HPDE6-E6E7 (cell line): ENCODE measurements around the gene LIN37.
"Not testable (repeated sequence)": the region's sequence is repeated elsewhere in the genome, so short reads cannot be mapped to it uniquely, and the experiment has no call there.

Experiments
- DNase-seq: peaks from one replicate; pipeline ENCODE4 v3.0.0; 2011; ENCODE audit warnings: missing footprints; ENCODE audit errors: extremely low spot score

The LIN37 gene

GRCh38 chr19:35719402-35720162, 28.8 kb upstream of the LIN37 start:
- no peak for DNase-seq

DNA sequence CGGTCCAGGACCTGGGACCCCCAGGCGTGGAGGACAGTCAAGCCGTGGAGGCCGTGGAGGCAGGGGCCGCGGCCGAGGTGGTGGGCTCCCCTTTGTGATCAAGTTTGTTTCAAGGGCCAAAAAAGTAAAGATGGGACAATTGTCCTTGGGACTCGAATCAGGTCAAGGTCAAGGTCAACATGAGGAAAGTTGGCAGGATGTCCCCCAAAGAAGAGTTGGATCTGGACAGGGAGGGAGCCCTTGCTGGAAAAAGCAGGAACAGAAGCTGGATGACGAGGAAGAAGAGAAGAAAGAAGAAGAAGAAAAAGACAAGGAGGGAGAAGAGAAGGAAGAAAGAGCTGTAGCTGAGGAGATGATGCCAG, 28.2 kb upstream of the LIN37 start:
- DNase-seq: no peak

GRCh38 chr19:35720648-35721047, 27.7 kb upstream of the LIN37 start:
- no peak for DNase-seq

DNA sequence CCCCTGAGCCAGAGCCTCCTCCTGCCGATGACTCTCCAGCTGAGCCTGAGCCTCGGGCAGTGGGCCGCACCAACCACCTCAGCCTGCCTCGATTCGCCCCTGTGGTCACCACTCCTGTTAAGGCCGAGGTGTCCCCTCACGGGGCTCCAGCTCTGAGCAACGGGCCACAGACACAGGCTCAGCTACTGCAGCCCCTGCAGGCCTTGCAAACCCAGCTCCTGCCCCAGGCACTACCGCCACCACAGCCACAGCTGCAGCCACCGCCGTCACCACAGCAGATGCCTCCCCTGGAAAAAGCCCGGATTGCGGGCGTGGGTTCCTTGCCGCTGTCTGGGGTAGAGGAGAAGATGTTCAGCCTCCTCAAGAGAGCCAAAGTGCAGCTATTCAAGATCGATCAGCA, 27.0 kb upstream of the LIN37 start:
- DNase-seq: no peak

GRCh38 chr19:35722461-35722860, 25.9 kb upstream of the LIN37 start:
- DNase-seq: no peak

DNA sequence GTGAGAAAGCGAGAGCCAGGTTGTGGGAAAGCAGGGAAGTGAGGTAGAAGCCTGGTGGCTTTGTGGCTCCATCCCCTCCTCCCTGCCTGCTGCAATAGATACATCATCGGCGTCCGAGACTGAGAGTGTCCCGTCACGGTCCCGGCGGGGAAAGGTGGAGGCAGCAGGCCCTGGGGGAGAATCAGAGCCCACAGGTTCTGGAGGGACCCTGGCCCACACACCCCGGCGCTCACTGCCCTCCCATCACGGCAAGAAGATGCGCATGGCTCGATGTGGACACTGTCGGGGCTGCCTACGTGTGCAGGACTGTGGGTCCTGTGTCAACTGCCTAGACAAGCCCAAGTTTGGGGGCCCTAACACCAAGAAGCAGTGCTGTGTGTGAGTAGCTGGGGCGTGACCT, 25.5 kb upstream of the LIN37 start:
- DNase-seq: no peak

GRCh38 chr19:35723671-35724070, 24.7 kb upstream of the LIN37 start:
- DNase-seq: no peak

DNA sequence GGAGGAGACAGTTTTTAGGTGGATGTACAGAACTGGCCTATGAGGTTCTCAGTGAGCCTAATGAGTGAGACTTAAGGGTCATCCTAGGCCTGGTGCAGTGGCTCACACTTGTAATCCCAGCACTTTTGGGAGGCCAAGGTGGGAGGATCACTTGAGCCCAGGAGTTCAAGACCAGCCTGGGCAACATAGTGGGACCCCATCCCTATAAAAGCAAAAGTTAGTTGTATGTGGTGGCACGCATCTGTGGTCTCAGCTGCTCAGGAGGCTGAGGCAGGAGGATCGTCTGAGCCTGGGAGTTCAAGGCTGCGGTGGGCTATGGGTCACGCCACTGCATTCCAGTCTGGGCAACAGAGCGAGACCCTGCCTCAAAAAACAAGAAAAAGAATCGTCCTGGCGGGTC, 24.2 kb upstream of the LIN37 start:
- DNase-seq: not testable (repeated sequence)

DNA sequence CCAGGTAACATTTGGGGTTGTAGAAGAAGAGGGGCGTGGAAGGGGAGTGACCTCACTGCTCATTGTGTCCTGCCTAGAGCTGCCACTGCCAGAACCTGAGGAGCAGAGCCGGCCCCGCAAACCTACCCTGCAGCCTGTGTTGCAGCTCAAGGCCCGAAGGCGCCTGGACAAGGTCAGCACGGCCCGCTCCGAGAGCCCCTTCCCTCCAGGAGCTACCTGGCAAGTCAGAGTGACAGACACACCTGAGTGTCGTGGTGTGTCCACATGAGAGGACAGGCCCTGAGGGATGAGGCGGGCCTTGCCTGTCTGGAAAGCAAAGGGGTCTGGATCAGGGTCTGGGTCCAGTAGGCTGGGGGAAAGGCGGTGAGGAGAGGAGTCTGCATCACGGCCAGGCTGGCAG, 23.8 kb upstream of the LIN37 start:
- no peak for DNase-seq

DNA sequence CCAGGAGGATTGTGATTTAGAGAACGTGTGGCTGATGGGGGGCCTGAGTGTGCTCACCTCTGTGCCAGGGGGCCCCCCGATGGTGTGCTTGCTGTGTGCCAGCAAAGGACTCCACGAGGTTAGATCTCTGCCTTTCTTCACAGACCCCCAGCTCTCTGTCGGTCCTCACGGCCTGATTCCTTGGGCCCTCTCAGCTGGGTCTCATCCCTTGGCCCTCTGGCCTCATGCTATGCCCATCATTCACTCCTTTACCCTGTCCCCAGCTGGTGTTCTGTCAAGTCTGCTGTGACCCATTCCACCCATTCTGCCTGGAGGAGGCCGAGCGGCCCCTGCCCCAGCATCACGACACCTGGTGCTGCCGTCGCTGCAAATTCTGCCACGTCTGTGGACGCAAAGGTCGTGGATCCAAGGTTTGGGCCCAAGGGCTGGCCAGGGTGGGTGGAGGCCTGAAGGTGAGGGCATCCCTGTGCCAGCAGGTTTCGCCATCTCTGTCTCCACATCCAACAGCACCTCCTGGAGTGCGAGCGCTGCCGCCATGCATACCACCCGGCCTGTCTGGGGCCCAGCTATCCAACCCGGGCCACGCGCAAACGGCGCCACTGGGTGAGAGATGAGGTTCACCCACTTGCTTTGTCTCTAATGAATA, 23.0 kb upstream of the LIN37 start:
- DNase-seq: no peak

DNA sequence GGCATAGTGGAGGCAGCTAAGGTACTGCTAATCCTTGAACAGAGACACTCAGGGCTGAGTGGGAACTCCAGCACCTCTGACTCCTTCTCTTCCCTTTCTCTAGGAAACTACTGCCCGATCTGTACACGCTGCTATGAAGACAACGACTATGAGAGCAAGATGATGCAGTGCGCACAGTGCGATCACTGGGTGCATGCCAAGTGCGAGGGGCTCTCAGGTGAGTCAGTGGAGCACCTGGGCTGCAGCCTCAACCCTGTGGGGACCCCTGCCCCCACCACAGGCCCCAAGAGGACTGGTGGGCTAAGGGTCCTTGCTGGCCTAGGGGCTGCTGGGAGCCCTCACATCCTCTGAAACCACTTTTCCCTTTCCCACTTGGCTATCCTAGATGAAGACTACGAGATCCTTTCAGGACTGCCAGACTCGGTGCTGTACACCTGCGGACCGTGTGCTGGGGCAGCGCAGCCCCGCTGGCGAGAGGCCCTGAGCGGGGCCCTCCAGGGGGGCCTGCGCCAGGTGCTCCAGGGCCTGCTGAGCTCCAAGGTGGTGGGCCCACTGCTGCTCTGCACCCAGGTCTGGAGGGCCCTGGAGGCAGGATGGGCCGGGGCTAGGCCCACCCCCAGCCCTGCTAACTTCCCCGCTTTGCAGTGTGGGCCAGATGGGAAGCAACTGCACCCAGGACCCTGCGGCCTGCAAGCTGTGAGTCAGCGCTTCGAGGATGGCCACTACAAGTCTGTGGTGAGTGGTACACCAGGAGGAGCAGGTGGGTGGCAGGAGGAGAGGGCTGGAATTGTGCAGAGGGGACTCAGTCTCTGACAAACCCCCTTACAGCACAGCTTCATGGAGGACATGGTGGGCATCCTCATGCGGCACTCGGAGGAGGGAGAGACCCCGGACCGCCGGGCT, 21.1 kb upstream of the LIN37 start:
- DNase-seq: no peak

DNA sequence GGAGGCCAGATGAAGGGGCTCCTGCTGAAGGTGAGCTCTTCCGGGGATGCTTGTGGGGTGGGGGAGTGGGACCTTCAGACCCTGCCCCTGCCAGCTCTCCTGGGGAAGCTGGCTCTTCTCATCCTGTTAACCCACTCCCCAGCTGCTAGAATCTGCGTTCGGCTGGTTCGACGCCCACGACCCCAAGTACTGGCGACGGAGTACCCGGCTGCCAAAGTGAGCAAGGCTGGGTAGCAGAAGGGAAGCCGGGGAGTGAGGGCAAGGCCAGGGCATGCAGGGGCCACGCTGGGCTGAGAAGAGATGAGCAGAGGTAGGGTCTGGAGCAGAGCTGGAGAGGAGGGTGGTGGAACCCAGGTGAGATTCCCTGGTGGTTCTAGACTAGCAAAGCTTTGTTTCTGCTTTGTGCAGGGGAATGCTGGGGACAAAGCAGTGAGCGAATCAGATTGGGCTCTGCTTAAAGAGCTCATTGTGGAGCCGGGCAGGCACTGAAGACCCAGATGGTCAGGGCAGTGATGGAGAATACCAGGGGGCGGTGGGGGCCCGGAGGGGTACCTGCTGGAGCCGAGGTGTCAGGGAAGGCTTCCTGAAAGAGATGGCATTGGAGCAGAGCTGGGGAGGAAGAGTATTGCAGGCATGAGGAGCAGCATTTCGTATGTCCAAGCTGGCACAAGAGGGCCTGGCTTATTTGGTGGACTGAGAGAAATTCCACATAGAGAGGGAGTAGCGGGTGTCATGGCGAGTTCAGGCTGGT, 20.2 kb upstream of the LIN37 start:
- DNase-seq: no peak

DNA sequence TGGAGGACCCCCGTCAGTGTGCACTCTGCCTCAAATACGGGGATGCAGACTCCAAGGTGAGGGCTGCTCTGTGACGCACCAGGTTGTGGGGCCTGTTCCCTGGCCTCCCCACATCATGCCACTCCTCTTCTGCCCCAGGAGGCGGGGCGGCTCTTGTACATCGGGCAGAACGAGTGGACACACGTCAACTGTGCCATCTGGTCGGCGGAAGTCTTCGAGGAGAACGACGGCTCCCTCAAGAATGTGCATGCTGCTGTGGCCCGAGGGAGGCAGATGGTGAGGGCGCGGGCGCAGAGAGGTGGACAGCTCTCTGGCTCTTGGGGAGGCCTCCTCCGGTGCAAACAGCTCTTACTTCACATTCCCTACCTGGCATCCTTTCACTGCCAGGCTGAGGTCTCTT, 19.4 kb upstream of the LIN37 start:
- DNase-seq: no peak

- no peak for DNase-seq
Measured at GRCh38 chr19:35729763-35730162, 18.6 kb upstream of the LIN37 start.

- DNase-seq: no peak
Measured at GRCh38 chr19:35730326-35730725, 18.1 kb upstream of the LIN37 start.

DNA sequence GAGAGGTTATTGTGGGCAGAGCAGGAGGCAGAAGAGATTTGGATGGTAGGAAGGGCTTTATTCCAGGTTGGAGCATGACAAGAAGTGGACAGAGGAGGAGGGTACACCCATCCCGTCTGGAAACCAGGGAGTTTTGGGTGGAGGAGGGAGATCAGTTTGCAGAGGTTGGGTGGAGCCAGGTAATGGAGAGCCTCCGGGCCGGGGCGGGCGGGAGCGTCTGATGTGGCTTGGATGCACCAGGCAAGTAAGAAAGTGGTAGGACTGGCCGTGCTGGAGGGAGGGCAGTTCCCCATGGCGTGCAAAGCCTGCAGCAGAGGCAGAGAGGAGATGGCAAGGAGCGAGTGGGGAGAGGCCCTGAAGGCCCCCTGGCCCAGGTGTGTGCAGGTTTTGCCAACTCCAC, 17.0 kb upstream of the LIN37 start:
- no peak for DNase-seq

GRCh38 chr19:35731779-35732405, 16.5 kb upstream of the LIN37 start:
- DNase-seq: no peak

DNA sequence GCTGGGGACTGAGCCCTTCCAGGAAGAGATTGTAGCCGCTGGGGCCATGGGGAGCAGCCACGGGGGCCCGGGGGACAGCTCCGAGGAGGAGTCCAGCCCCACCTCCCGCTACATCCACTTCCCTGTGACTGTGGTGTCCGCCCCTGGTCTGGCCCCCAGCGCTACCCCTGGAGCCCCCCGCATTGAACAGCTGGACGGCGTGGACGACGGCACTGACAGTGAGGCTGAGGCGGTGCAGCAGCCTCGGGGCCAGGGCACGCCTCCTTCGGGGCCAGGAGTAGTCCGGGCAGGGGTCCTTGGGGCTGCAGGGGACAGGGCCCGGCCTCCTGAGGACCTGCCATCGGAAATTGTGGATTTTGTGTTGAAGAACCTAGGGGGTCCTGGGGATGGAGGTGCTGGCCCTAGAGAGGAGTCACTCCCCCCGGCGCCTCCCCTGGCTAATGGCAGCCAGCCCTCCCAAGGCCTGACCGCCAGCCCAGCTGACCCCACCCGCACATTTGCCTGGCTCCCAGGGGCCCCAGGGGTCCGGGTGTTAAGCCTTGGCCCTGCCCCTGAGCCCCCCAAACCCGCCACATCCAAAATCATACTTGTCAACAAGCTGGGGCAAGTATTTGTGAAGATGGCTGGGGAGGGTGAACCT, 15.7 kb upstream of the LIN37 start:
- DNase-seq: no peak

DNA sequence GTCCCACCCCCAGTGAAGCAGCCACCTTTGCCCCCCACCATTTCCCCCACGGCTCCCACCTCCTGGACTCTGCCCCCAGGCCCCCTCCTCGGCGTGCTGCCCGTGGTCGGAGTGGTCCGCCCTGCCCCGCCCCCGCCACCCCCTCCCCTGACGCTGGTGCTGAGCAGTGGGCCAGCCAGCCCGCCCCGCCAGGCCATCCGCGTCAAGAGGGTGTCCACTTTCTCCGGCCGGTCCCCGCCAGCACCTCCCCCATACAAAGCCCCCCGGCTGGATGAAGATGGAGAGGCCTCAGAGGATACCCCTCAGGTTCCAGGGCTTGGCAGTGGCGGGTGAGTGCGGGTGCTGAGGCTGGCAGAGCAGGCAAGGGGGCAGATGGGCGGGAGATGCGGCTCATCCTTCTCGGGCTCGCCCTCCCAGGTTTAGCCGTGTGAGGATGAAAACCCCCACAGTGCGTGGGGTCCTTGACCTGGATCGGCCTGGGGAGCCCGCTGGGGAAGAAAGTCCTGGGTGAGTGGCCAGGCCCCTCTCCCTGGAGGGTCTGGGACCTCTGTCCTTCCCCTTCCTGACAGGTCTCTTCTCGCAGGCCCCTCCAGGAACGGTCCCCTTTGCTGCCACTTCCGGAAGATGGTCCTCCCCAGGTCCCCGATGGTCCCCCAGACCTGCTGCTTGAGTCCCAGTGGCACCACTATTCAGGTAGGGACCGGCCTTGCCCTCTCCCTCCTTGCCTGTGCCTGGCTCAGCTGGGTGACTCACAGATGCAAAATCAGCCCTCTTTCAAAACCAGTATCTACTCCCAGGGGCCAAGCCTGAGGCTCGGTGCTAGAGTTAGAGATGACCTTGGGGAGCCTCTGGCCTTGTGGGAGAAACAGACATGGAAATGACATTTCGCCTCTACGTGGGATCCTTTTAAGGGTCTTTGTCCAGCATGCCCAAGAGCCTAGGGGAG, 14.9 kb upstream of the LIN37 start:
- DNase-seq: no peak

DNA sequence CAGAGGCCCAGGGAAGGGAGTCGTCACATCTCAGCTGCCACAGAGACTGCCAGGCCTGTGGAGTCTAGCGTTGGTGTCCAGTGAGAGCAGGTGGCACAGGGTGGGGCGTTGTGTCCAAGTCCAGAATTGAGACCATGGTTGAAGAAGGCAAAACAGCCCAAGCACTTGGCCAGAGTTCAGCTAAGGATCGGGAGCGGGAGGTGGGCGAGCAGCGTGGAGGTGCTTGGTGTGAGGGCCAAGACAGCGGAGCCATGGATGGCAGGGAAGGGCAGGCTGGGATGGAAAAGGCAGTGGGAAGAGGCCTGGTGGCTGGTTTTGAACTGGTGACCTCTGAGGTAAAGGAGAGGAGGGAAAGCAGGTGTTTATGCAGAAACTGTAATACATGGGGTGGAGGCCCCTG, 14.1 kb upstream of the LIN37 start:
- DNase-seq: no peak
